ENCODE measurements around the gene OMG.
"Not testable (repeated sequence)": the region's sequence is repeated elsewhere in the genome, so short reads cannot be mapped to it uniquely, and the experiment has no call there.

OMG gene

DNA sequence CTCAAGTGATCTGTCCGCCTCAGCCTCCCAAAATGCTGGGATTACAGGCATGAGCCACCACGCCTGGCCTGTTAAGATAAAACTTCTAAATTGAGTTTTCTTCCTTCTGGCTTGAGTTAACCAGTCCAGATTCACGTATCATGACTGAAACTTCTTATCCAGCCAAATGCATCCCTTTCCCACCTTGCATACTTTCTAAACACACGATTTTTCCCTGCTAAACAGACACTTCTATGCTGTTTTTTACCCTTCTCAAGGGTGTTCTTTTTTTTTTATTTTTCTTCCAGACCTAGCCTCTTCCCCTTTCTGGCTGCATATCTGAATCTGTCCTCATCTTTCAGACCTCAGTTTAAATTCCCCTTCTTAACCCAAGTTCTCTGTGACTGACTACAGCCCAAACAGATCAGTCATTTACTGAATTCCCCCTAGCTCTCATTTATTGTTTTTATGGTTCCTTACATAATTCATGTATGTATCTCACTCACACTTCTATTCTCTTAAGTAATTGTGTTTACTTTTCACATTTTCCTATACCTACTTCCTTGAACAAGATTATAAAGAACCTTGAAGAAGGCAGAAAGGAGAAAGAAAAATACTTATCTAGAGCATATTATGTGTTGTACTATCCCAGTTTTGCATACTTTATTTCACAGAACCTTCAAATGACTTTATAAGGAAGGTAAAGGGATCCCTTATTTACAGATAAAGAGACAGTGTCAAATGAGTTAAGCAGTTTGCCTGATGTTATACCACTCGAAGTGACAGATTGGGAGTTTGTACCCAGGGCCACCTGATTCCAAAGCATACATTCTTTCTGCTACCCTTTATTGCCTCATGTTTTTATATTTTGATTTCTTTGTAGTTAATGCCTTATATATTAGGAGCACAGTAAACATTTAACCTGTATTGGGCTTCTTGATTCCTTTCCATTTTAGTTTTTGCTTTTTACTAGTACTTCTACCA, 11.6 kb upstream of the OMG start:
- DNase-seq = no peak

DNA sequence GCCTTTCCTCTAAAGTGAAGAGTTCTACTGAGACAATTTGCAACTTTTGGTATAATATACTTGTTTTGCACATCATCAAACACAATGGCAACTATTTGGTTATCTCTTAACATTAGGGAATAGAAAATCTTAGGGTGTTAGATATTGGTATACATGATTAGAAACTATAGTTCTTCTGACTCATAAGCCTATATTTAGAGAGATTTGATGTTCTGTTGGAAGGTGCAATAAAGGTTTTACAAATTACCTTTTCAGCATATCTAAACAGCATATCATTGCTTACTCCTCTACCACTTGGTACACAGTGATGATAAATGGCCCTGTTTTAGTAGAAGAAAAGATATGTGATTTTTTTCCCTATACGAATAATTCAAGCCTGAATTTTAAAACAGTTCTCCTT, 10.6 kb upstream of the OMG start:
- DNase-seq = no peak

DNA sequence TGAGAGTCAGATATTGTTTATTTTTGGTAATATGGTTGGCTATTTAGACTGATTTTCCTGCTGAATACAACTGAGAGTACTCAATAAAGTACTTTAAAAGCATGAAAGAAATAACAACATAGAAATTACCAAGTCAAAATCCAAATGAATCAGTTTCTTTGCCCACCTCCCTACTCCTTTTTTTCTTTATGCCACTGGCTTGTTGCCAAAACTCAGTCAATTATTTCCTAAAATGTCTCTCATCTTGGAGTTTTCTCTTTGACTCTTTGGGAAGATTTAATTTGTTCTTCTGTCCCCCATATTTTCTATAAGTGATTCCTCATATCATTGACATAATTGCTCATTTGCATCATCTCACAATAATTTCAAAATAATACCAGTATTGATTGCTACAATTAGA, 2.6 kb upstream of the OMG start:
- no peak for DNase-seq

DNA sequence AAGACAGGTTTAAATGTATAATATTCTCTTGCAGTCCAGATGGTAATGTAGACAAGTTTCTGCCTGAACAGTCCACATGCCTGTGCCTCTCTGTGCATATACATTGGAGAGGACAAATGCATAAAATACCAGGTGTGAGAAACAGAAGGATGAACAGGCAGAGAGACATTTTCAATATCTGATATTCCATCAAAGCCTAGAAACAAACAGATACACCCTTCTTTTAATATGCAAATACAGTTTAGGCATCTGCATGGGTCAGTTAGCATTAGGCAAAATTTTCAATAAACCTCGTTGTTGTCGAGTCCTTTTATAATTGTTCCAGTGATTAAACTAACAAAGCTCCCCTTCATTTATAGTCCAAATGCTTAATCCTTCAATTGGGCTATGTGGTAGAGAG, 897 bp downstream of the OMG start:
- no peak for DNase-seq

DNA sequence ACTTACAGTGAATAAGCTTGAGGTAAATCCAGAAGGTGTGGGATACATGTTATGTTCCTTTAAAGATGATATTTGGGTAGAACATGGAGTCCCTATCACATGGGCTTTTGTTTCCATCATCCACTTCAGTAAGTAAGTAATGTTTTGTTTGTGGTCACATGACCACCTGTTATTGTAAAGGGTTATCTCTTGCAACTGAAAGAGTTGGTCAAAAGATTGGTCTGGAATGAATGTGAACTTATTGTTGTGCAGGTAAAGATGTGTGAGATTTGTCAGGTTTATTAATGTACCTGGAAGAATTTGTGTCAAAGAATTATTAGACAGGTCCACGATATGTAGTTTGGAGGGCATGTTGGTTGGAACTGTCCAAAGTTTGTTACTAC, 1.6 kb downstream of the OMG start:
- no peak for DNase-seq

DNA sequence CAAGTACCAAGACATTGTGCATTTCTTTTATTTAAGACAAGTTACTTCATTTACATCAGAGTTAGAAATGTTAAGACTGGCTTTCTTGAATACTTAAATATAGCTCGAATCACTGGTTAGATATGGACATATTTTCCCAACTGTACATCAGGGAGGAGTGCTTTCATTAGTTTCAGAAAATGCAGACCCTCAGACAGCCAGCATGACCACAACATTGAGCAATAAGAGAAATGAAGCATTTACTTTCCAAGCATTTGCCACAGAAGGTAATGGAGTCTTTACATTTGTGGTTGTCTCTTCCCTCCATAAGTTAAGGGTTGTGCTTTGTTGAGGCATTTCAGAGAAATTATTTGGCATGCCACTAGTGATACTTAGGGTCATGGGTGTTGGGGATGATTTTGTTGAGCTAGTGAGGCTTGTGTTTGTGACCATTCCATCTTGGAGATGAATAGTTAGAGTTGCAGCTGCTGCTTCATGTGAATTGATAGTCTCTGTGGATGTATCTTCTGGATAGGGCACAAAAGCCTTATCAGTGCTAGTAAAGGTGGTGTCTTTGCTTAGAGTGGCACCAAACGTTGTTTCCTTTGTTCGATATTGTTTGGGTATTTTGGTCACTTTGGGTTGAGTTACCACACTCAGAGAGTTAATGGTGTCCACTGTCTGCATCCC, 2.1 kb downstream of the OMG start:
- DNase-seq = peak; percentile 40

DNA sequence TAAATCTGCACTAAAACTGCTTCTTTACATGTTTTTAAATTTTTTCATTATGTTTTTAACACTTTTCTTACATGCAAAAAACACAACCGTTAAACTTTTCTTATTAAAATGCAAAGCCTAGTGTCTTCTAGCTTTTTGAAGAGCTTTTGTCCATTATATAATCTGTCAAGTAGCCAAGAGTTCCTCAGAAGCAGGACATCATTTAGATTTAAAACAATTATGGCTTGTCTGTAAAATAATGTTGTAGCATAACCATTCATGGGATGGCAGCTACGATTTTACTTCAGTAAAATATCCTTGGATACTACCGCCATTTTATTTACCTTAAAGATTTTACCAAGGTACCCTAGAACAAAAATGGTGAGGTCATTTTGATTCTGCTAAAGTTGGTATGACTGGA, 2.8 kb downstream of the OMG start:
- DNase-seq = no peak

DNA sequence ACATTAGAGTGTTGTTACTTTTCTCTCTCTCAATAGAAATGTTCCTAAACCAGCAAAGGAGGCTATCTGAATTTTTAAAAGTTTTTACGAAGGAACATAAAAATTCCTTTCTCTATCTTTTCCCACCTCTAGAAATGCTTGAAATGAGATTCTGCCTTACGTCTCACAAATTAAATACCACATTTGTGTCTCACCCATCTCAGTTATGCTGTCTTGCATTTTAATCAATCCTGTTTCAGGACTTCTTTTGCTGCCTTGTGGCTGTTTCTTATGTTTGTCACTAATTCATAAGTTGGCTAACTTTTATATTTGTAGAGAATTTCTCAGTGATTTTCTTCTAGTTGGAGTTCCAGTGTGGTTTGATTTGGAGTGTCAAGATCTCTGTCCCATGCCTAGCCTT, 3.5 kb downstream of the OMG start:
- no peak for DNase-seq

DNA sequence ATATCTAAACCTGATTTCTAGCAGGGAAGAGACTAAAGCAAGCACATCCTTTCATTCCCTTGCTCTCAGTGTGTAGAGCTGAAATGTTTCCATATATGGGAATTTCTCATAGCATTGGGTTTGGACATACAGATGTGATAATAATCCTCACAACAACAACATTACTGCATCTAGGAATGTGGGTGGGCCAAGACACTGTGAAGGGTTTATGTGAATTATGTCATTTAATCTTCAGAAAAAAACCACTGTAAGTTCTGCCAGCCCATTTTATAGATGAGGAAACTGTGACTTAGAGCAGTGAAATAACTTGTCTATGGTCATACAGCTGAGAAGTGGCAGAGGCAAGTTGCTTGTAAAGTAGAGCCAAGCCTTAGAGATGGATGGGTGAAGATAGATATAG, 5.2 kb downstream of the OMG start:
- no peak for DNase-seq

DNA sequence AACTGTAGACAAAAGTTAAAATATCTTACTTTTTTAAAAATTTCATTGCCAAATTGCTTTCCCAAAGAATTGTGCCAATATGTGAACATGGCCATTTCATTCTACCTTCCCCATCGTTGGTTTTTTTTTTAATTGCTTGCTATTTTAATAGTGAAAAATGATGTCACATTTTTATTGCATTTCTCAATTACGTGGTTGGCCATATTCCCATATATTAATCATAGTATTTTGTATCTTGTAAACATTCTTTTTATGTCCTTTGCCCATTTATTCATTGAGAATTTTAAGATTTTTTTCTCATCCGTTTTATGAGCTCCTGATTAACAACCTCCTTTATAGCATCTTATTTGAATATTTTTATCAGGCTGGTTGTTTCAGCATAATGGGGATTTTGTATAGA, 7.2 kb downstream of the OMG start:
- DNase-seq = no peak

DNA sequence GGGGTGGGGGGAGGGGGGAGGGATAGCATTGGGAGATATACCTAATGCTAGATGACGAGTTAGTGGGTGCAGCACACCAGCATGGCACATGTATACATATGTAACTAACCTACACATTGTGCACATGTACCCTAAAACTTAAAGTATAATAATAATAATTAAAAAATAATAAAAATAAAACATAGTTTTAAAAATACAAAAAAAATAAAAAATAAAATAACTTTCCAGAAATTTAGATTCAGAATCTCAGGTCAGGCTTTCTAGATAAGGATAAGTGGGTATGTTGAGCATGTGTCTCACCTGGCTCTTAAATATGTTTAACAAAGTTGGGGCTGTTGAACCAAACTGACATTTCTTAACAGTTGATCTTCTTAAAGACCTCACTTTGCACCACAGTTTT, 9.1 kb downstream of the OMG start:
- not testable (repeated sequence) for DNase-seq

DNA sequence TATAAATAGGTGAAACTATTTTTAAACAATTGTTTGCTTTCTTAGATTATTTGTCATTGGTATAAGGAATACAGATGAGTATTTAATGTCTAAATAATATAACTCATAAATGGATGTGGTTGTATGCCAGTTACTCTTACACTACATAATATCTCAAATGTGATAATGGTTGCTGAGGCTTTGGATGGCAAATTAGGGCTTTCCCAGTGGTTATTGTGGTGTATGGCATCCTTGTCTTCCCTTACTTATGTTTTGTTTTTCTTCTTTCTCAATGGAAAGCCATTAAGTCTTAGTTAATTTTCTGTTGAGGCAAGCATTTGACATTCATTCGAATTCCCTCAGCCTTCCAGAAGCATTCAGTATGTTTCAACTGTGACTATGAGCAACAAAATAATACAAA, 10.5 kb downstream of the OMG start:
- no peak for DNase-seq

DNA sequence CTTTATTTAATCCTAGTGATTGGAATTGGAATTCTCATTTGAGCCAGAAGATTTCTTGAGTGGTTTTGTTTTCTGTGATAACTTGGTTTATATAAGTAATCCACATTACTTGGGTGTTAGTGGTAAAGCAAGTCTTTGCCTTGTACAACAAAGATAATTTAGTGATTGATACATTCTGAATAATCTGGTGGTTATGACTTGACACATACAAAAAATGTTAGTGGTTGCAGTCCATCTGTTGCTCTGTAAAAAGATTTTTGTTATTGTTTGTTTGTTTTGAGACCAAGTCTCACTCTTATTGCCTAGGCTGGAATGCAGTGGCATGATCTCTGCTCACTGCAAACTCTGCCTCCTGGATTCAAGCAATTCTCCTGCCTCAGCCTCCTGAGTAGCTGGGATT, 13.2 kb downstream of the OMG start:
- DNase-seq = no peak

DNA sequence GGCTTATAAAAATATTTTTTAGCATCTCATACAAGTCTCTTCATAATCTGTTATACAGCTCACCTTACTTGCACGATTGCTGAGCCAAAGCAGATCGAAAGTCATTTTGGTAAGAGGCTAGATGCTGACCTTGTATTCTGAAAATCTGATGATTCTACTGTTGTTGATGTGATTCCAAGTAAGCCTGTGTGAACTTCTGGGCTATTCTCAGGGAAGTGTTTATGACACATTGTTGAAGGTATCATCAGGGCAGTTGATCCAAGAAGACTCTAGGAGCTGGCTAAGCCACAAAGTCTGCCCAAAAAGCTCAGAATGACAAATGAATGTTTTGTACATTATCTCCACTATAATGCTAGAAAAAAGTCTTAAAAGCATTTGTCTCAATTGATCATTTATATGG, 16.0 kb downstream of the OMG start:
- no peak for DNase-seq

DNA sequence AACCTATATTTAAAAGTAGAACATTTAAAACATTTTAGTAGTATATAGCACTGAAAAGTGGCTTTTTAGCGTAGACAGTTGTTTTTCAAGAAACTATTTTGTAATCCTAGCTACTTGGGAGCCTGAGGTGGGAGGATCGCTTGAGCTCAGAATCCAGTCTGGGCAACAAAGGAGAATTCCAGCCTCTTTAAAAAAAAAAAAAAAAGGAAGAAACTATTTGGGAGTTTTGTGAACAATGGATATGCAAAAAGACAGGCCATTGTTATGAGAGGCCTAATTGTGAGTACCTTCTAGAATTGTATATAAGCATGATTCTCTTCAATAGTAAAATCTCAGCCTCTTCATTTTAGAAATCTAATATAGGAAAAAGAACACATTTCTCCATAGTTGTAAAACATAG, 17.6 kb downstream of the OMG start:
- no peak for DNase-seq

DNA sequence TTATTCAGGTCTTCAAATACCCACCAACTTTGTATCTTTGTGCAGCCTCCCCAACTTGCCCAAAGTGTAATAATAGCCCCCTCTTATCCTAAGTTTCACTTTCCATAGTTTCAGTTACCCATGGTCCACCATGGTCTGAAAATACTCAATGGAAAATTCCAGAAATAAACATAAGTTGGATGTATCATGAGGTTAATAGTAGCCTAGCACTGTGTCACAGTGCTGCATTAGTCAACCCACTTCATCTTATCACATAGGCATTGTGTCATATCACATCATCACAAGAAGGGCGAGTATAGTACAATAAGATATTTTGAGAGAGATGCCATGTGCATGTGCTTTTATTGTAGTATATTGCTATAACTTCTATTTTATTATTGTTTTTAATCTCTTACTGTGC, 21.9 kb downstream of the OMG start:
- no peak for DNase-seq

DNA sequence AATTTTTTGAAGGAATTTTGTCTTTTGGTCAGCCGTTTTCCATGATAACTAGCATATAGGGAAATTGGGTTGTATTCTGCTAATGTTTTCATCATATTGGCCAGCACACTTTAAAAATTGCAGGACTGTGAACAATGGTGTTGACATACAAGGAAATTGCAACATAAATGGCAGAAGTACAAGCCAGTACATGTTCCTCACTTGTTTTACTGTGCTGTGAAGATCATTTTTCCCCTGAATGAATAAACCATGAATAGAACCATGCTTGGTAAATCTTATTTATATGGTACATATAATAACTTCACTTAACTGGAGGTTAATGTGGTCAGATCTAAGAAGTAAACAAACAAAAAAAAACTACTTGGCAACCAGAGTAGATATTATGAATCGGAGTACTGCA, 22.8 kb downstream of the OMG start:
- peak; percentile 21 for DNase-seq

DNA sequence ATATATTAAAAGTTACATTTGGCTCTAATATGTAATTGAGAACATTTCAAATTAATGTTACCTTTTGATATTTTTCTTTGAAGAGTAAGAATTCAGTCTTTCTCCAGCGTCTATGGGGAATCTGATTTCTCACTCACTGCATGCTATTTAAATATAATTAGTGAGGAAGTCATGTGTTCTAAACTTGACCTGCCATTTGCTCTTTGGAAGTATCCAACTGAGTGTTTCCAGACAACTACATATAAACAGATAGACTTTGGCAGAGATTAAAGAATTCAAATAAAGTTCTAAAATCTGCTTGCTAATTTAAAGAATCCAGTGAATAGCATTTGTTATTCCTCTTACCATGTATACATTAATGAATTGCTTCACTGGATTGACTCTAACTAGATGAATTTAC, 23.5 kb downstream of the OMG start:
- no peak for DNase-seq

DNA sequence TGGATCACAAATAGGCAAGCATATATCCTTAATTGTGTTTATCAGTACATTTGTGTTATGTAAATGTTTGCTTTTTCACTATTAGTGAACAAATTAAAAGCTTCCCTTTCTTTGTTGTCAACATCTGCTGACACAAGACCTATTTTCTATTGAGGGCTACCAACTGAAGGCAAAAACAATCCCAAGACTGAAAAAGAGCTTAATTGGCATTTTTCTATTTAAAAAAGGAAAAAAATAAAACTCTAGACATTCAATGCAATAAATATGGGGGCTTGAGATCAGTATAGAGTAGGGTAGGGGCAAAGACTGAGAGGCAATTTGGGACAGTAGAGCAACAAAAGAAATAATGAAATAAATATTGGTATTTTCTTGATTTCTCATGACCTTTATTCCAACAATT, 24.2 kb downstream of the OMG start:
- DNase-seq = no peak

DNA sequence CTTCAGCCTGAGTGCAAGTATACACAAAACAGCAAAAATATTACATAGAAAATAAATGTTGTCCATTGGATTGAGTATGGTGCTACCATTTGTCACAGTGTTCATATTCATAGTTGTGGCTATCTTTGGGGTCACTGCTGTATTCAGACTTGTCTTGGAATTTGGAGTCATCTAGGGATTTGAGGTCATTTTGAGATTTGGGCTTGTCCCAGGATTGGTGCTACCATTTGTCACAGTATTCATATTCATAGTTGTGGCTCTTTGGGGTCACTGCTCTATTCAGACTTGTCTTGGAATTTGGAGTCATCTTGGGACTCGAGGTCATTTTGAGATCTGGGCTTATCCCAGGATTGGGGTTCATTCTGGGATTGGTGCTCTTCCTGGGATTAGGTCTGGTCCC, 24.8 kb downstream of the OMG start:
- DNase-seq = no peak

DNA sequence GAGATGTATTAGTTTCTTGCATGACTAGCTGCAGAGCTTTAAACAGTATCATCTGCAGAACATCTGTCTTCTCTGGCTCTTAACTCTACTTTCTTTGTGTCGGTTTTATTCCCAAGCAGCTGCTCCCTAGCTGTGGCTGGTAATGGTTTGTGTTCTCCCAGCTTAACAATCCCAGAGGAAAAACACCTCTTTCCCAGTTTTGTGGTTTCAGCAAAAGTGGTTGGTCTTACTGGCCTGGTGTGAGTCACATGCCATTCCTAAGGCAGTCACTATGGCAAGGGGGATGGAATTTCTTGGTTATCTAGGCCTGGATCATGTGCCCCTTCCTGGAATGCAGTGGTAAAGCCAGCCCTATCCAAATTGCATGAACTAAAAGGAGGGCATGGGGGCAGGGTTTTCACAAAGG, 27.5 kb downstream of the OMG start:
- DNase-seq = no peak

DNA sequence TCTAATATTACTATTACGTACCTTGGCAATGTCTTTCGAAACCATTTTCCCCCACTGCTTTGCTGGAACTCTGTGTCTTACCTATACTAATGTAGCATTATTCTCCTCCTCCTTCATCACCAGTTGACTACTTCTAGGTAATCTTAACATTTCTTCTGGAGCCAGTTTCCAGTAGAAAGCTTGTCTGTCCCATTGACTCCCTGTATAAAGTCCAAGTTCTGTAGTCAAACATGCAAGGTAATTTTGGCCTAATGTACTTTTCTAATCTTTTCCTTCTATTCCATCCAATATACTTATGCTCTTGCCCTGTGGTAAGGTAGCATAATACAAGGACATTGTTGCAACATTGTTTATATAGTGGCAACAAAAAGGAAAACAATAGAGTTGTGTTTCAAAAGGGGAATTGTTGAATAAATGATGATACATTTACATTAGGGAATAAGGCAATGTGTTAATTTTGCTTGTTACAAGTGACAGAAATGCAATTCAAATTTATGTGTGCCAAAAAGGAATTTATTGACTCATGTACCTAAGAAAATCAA, 27.9 kb downstream of the OMG start:
- no peak for DNase-seq

DNA sequence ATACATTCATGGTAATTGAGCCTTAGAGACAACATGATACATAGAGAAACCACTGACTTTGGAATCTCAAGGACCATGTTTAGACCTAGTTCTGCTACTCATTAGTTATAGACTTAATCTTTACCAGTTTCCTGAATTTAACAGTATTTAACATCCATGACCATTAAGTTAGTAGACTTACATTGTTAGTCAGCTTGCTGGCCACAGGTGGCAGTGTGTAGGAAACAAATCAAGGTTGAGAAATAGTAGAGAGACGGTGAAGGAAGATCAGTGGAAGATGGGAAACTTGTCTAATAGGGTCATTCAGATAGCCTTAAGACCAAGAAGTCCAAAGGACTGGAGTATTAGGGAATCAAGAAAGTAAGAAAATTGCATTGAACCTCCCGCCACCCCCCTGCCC, 31.0 kb downstream of the OMG start:
- no peak for DNase-seq

DNA sequence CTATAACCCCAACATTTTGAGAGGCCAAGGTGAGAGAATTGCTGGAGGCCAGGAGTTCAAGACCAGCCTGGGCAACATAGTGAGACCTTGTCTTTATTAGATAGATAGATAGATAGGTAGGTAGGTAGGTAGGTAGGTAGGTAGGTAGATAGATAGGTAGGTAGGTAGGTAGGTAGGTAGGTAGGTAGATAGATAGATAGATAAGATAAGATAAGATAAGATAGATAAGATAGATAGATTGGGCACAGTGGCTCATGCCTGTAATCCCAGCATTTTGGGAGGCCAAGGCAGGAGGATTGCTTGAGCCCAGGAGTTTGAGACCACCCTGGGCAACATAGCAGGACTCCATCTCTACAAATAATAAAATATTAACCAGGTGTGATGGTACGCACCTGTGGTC, 34.1 kb downstream of the OMG start:
- DNase-seq = not testable (repeated sequence)
